ENCODE measurements around the gene GCN1.

Gene GCN1

GRCh38 chr12:120116441-120116791 is 78.1 kb downstream of the GCN1 start, which contains the start of gene RAB35:
TSS of gene RAB35 (minus strand) at chr12:120116753. CDS start at chr12:120116650, 103 bp downstream.
- DNase-seq, result no peak

- DNase-seq, result no peak
Measured at GRCh38 chr12:120115692-120116440, 78.6 kb downstream of the GCN1 start.

GRCh38 chr12:120115066-120115465 is 79.4 kb downstream of the GCN1 start:
- no peak for DNase-seq

- DNase-seq, result no peak
Measured at GRCh38 chr12:120110550-120111501, 83.7 kb downstream of the GCN1 start.

- DNase-seq, result no peak
Measured at GRCh38 chr12:120109570-120110267, 84.8 kb downstream of the GCN1 start.

GRCh38 chr12:120106151-120106550 is 88.4 kb downstream of the GCN1 start:
- DNase-seq, result no peak

- no peak for DNase-seq
Measured at GRCh38 chr12:120103371-120103770, 91.1 kb downstream of the GCN1 start.

- no peak for DNase-seq
Measured at GRCh38 chr12:120103044-120103338, 91.5 kb downstream of the GCN1 start.

GRCh38 chr12:120102189-120103043 is 92.1 kb downstream of the GCN1 start:
- DNase-seq, result no peak

GRCh38 chr12:120101617-120102016 is 92.9 kb downstream of the GCN1 start:
- DNase-seq, result no peak

- DNase-seq, result no peak
Measured at GRCh38 chr12:120101182-120101581, 93.3 kb downstream of the GCN1 start.

GRCh38 chr12:120100630-120101029 is 93.9 kb downstream of the GCN1 start:
- DNase-seq, result no peak

GRCh38 chr12:120099738-120100137 is 94.8 kb downstream of the GCN1 start:
- no peak for DNase-seq

GRCh38 chr12:120098756-120099470 is 95.6 kb downstream of the GCN1 start:
- DNase-seq, result no peak

GRCh38 chr12:120096671-120097202 is 97.8 kb downstream of the GCN1 start:
- no peak for DNase-seq

- DNase-seq, result no peak
Measured at GRCh38 chr12:120095736-120096135, 98.8 kb downstream of the GCN1 start.

GRCh38 chr12:120095331-120095730 is 99.2 kb downstream of the GCN1 start:
- DNase-seq, result no peak

GRCh38 chr12:120094485-120094884 is 100.0 kb downstream of the GCN1 start:
- no peak for DNase-seq

GRCh38 chr12:120093592-120094355 is 100.7 kb downstream of the GCN1 start:
- no peak for DNase-seq

- no peak for DNase-seq
Measured at GRCh38 chr12:120093336-120093591, 101.3 kb downstream of the GCN1 start.

Data from NCI-H1694 treated with DMSO at 0.1 percent for 48 hours (cell line).